A549 (cell line): ENCODE measurements around the gene ARMC9. TPM values are rescaled to one million over a fixed set of nuclear protein-coding genes. Genes with fewer than 3 reads are reported as not detected.

Source experiments
- ATAC-seq, 2 experiments: fragments of 200-7000 bp in 1 of 2; fragments of >200 bp in 1 of 2; cut with Nextera tagmentation in 1 of 2; cut with Tn5 transposase in 1 of 2; 3 replicates each; pipeline versions ENCODE4 v1.8.0 to v1.9.1; 2018 to 2020; ENCODE audit warnings: mild to moderate bottlenecking in 1 of 2, moderate library complexity in 1 of 2
- CTCF ChIA-PET: fragments of 300-600 bp; sonication (Branson Sonifier 250); formaldehyde crosslinking; extraction: SDS; loops from one replicate; lab custom pipeline; 2021; ENCODE audit warnings: antibody characterized with exemption, inconsistent platforms; lab: Yijun Ruan, JAX
- POLR2A ChIA-PET: fragments of 350-600 bp; formaldehyde crosslinking; extraction: SDS; loops from one replicate; lab custom pipeline; 2021; ENCODE audit warnings: antibody characterized with exemption, inconsistent platforms; lab: Yijun Ruan, JAX
- DNase-seq, 2 experiments: peaks; one replicate each; pipeline versions ENCODE4 v3.0.0 to v3.0.0-alpha.2; 2011 to 2016; ENCODE audit warnings: low read depth in 1 of 2, low spot score in 1 of 2
- FAIRE-seq: peaks from 2 replicates; lab custom pipeline; 2011; peaks lifted over from hg19 to GRCh38; lab: Jason Lieb, UNC
- H3K27ac ChIP-seq, 2 experiments: fragments of >200 bp; sonication (Bioruptor Twin); formaldehyde crosslinking; 3 replicates each; pipeline ENCODE4 v1.5.1; 2016 to 2017
- H3K4me1 ChIP-seq: fragments of >200 bp; sonication (Bioruptor Twin); formaldehyde crosslinking; 3 replicates; pipeline ENCODE4 v1.6.1; 2016
- H3K4me2 ChIP-seq: fragments of >200 bp; sonication (Bioruptor Twin); formaldehyde crosslinking; 3 replicates; pipeline ENCODE4 v1.6.1; 2016
- H3K4me3 ChIP-seq: fragments of >200 bp; sonication (Bioruptor Twin); formaldehyde crosslinking; 3 replicates; pipeline ENCODE4 v1.5.1; 2016
- H3K9me3 ChIP-seq: fragments of >200 bp; sonication (Bioruptor Twin); formaldehyde crosslinking; 3 replicates; pipeline ENCODE4 v1.6.1; 2016
- BHLHE40 ChIP-seq: IDR thresholded peaks from 2 replicates; pipeline ENCODE4 v1.6.1; 2012; ENCODE audit warnings: low read depth, low read length, inconsistent platforms
- CBX8 ChIP-seq: fragments of 200-600 bp; sonication (generic); IDR thresholded peaks from 2 replicates; pipeline ENCODE4 v1.6.1; 2016
- CHD4 ChIP-seq: fragments of 200-600 bp; sonication (generic); IDR thresholded peaks from 2 replicates; pipeline ENCODE4 v1.6.1; 2016; ENCODE audit warnings: antibody characterized with exemption, mild to moderate bottlenecking, borderline replicate concordance
- E2F6 ChIP-seq: IDR thresholded peaks from 2 replicates; pipeline ENCODE4 v1.6.1; 2012; ENCODE audit warnings: low read depth, borderline replicate concordance
- EHF ChIP-seq: fragments of 250-450 bp; sonication (Bioruptor Pico); IDR thresholded peaks from 2 replicates; pipeline ENCODE4 v1.5.0; 2020; ENCODE audit warnings: mild to moderate bottlenecking
- EHMT2 ChIP-seq: fragments of 200-600 bp; sonication (generic); IDR thresholded peaks from 2 replicates; pipeline ENCODE4 v1.6.1; 2016; ENCODE audit warnings: antibody characterized with exemption, low read depth, mild to moderate bottlenecking, moderate library complexity
- EP300 ChIP-seq, 2 experiments: fragments of >200 bp; sonication (Bioruptor Twin); formaldehyde crosslinking; IDR thresholded peaks; 2 replicates in 1 of 2; 3 replicates in 1 of 2; pipeline ENCODE4 v1.6.1; 2016 to 2017
- FOSL2 ChIP-seq, 2 experiments: fragments of 450-650 bp in 1 of 2; fragments of >200 bp in 1 of 2; sonication (Bioruptor Twin) in 1 of 2; formaldehyde crosslinking; IDR thresholded peaks; 2 replicates each; pipeline versions ENCODE4 v1.5.0 to v1.6.1; 2016 to 2020; ENCODE audit warnings: mild to moderate bottlenecking in 1 of 2, moderate library complexity in 1 of 2
- FOXS1 ChIP-seq: fragments of 250-450 bp; sonication (Bioruptor Pico); IDR thresholded peaks from 2 replicates; pipeline ENCODE4 v1.5.0; 2020; ENCODE audit warnings: mild to moderate bottlenecking, moderate library complexity
- HES2 ChIP-seq: fragments of >200 bp; sonication (Bioruptor Twin); formaldehyde crosslinking; IDR thresholded peaks from 2 replicates; pipeline ENCODE4 v1.6.1; 2016
- KDM5A ChIP-seq: fragments of 200-600 bp; sonication (generic); IDR thresholded peaks from 2 replicates; pipeline ENCODE4 v1.6.1; 2016; ENCODE audit warnings: antibody characterized with exemption, mild to moderate bottlenecking
- MAX ChIP-seq: IDR thresholded peaks from 2 replicates; pipeline ENCODE4 v1.6.1; 2012
- MAZ ChIP-seq: fragments of 150-350 bp; IDR thresholded peaks from 2 replicates; pipeline ENCODE4 v1.6.1; 2014; ENCODE audit warnings: antibody characterized with exemption, low read depth, low read length, borderline replicate concordance
- NFE2L2 ChIP-seq: fragments of 150-350 bp; conservative IDR thresholded peaks from 2 replicates; pipeline ENCODE4 v1.6.1; 2014; ENCODE audit warnings: low read length
- NPAS2 ChIP-seq: fragments of 250-450 bp; sonication (Bioruptor Pico); IDR thresholded peaks from 2 replicates; pipeline ENCODE4 v1.8.0; 2022; ENCODE audit warnings: mild to moderate bottlenecking, moderate library complexity, borderline replicate concordance
- POLR2AphosphoS2 ChIP-seq: conservative IDR thresholded peaks from 2 replicates; pipeline ENCODE4 v1.6.1; 2012; ENCODE audit warnings: low read length, improper control_type of control experiment, inconsistent platforms
- REST ChIP-seq: fragments of 200-600 bp; sonication (generic); IDR thresholded peaks from 2 replicates; pipeline ENCODE4 v1.6.1; 2016; ENCODE audit warnings: antibody characterized with exemption, mild to moderate bottlenecking, moderate library complexity
- RNF2 ChIP-seq: fragments of 200-600 bp; sonication (generic); IDR thresholded peaks from 2 replicates; pipeline ENCODE4 v1.6.1; 2016; ENCODE audit warnings: low read depth, mild to moderate bottlenecking, antibody characterized with exemption, moderate library complexity, borderline replicate concordance
- SREBF2 ChIP-seq: fragments of 450-650 bp; IDR thresholded peaks from 2 replicates; pipeline ENCODE4 v1.6.1; 2014; ENCODE audit warnings: mild to moderate bottlenecking, moderate library complexity
- ZNF302 ChIP-seq: fragments of 250-450 bp; sonication (Bioruptor Pico); IDR thresholded peaks from 2 replicates; pipeline ENCODE4 v1.9.0; 2021; ENCODE audit warnings: inconsistent platforms, mild to moderate bottlenecking, moderate library complexity
- ZSCAN20 ChIP-seq: fragments of 250-450 bp; sonication (Bioruptor Pico); IDR thresholded peaks from 2 replicates; pipeline ENCODE4 v1.8.0; 2022; ENCODE audit warnings: mild to moderate bottlenecking, moderate library complexity
- WGBS: methylation state at CpG from one replicate; pipeline ENCODE4 v1.1.6; 2017; ENCODE audit errors: missing lambda C conversion rate; 5-methylcytosine and 5-hydroxymethylcytosine counted together
- polyA plus RNA-seq, 4 experiments: library from polyadenylated mRNA; depleted of rRNA in 3 of 4; stranded (reverse); fragments of >200 nt; fragmentation: RNase III in 1 of 4; extraction: RNeasy Plus Mini Kit Qiagen cat#74134 plus additional on column Dnase treatment in 1 of 4; gene quantifications; 2 replicates in 3 of 4; 3 replicates in 1 of 4; pipeline ENCODE4 v1.2.3, GENCODE V29; 2011 to 2017

The ARMC9 gene
- polyA plus RNA-seq, 2 of the 4 experiments (the other 2 are of a cell fraction) = 12.0 to 14.1 TPM

- TF ChIP-seq REST = no peak
- no peak for TF ChIP-seq EP300 (IDR thresholded peaks at IDR 0.05)
- no peak for TF ChIP-seq SREBF2
- TF ChIP-seq RNF2 = no peak
- no peak for TF ChIP-seq POLR2AphosphoS2
- TF ChIP-seq CHD4 = no peak
- TF ChIP-seq FOXS1 (CRISPR knock-in tag) = no peak
- TF ChIP-seq EHMT2 = no peak
- no peak for TF ChIP-seq NFE2L2
These were observed 181.9 kb downstream of the ARMC9 start (continued) for GRCh38 chr2:231380307-231380706.

GRCh38 chr2:231380991-231381847 lies 182.8 kb downstream of the ARMC9 start:
- POLR2A ChIA-PET = no interaction called here
- DNase-seq (no peak), FAIRE-seq (no peak), ATAC-seq (no peak)
- CTCF ChIA-PET = no interaction called here
- Histone ChIP-seq H3K27ac (no peak overlapping the region), H3K4me1 (peaks cover 21% of the 10 kb centered on the region), H3K4me2 (no peak overlapping the region), H3K9me3 (peaks cover 6% of the 10 kb centered on the region; the same call in 1 of the 3 replicates), H3K4me3 (no peak overlapping the region)
- TF ChIP-seq POLR2AphosphoS2 = no peak
- TF ChIP-seq FOXS1 (CRISPR knock-in tag) = no peak
- no peak for TF ChIP-seq E2F6
- no peak for TF ChIP-seq CBX8
- WGBS = 89% methylated on average over 5 of the region's 5 CpGs

GRCh38 chr2:231382116-231382515 lies 183.7 kb downstream of the ARMC9 start:
- H3K27ac ChIP-seq = no peak overlapping the region
- no peak overlapping the region for H3K4me2 ChIP-seq
- peaks cover 6% of the 10 kb centered on the region; the same call in 1 of the 3 replicates for H3K9me3 ChIP-seq
- FAIRE-seq (no peak), ATAC-seq (no peak), DNase-seq (no peak)
- ChIA-PET CTCF (interaction anchor here (0.6 kb wide), 1 partner anchor 148 kb away, joined by 3 read pairs; no protein-coding TSS in a partner anchor), POLR2A (no interaction called here)
- no peak overlapping the region for H3K4me3 ChIP-seq
- no peak for TF ChIP-seq EHF
- TF ChIP-seq FOSL2 (IDR thresholded peaks at IDR 0.05) = no peak
- no peak for TF ChIP-seq FOSL2 (CRISPR knock-in tag; IDR thresholded peaks at IDR 0.05)
- no peak for TF ChIP-seq HES2
- no peak for TF ChIP-seq ZNF302 (CRISPR knock-in tag)
- TF ChIP-seq MAZ = no peak
- no peak for TF ChIP-seq BHLHE40
- no peak for TF ChIP-seq KDM5A
- no peak for TF ChIP-seq NPAS2 (CRISPR knock-in tag)
- no peak for TF ChIP-seq ZSCAN20 (CRISPR knock-in tag)
- TF ChIP-seq MAX = no peak
- peaks cover 21% of the 10 kb centered on the region for H3K4me1 ChIP-seq
- 84% methylated on average over 8 of the region's 8 CpGs for WGBS
